Peyer's patch (tissue), 4 donors: ENCODE measurements around the gene BCL11A. TPM values are rescaled to one million over a fixed set of nuclear protein-coding genes. Genes with fewer than 3 reads are reported as not detected.

Experiments used
- DNase-seq, 3 donors: peaks; one replicate each; pipeline ENCODE4 v3.0.0-alpha.2; 2017 to 2019
- H3K27ac ChIP-seq, 4 donors: fragments of 200-600 bp; sonication (generic); one replicate each; pipeline ENCODE4 v1.5.1; 2016 to 2019
- H3K27me3 ChIP-seq, 2 donors: fragments of 200-600 bp; sonication (generic); one replicate each; pipeline ENCODE4 v1.5.1; 2019
- H3K36me3 ChIP-seq, 3 donors: fragments of 200-600 bp; sonication (generic); one replicate each; pipeline ENCODE4 v1.5.1; 2016 to 2019
- H3K4me1 ChIP-seq, 4 donors: fragments of 200-600 bp; sonication (generic); one replicate each; pipeline ENCODE4 v1.5.1; 2016 to 2019
- H3K4me3 ChIP-seq, 4 donors: fragments of 200-600 bp; sonication (generic); 1 replicate in 3 of 4; 2 replicates in 1 of 4; pipeline ENCODE4 v1.5.1; 2016 to 2019; ENCODE audit warnings: mild to moderate bottlenecking in 1 of 4
- H3K9me3 ChIP-seq, 4 donors: fragments of 200-600 bp; sonication (generic); one replicate each; pipeline ENCODE4 v1.5.1; 2016 to 2019; ENCODE audit warnings: mild to moderate bottlenecking in 1 of 4
- CTCF ChIP-seq, 6 experiments: fragments of 450-650 bp in 4 of 6; fragments of 200-600 bp in 2 of 6; sonication (generic) in 1 of 6; IDR thresholded peaks; one replicate each; pipeline ENCODE4 v1.5.1; 2017 to 2019; ENCODE audit warnings: antibody characterized with exemption in 6 of 6, mild to moderate bottlenecking in 3 of 6, moderate library complexity in 1 of 6
- POLR2A ChIP-seq, 2 donors: fragments of 450-650 bp; IDR thresholded peaks; one replicate each; pipeline ENCODE4 v1.5.1; 2017; ENCODE audit warnings: antibody characterized with exemption in 2 of 2, mild to moderate bottlenecking in 2 of 2, moderate library complexity in 2 of 2
- total RNA-seq, 4 donors: library from RNA; depleted of rRNA; stranded (reverse); fragments of >200 nt; gene quantifications; one replicate each; pipeline ENCODE4 v1.1.0, GENCODE V29; 2016

Gene BCL11A
- total RNA-seq, 4 donors from 2014 or later: 35.4 to 94.9 (median 68.8) TPM

- no peak for DNase-seq
- H3K27me3 ChIP-seq: no peaks in the 10 kb centered on the region
- H3K36me3 ChIP-seq: no peaks in the 10 kb centered on the region
- TF ChIP-seq POLR2A (IDR thresholded peaks at IDR 0.05) (no peak), CTCF (IDR thresholded peaks at IDR 0.05) (no peak)
- no peak overlapping the region for H3K27ac ChIP-seq
- no peaks in the 10 kb centered on the region for H3K9me3 ChIP-seq
- H3K4me3 ChIP-seq: no peak overlapping the region
- peaks cover 0 to 28% (median 19%) of the 10 kb centered on the region in 4 donors for H3K4me1 ChIP-seq
These were observed 34.9 kb downstream of the BCL11A start for GRCh38 chr2:60518567-60518966.

GRCh38 chr2:60517446-60517845 is 36.0 kb downstream of the BCL11A start:
- no peak for DNase-seq
- no peak for TF ChIP-seq CTCF (IDR thresholded peaks at IDR 0.05)
- no peak for TF ChIP-seq POLR2A (IDR thresholded peaks at IDR 0.05)
- H3K9me3 ChIP-seq: no peaks in the 10 kb centered on the region
- no peaks in the 10 kb centered on the region for H3K36me3 ChIP-seq
- H3K4me1 ChIP-seq: peaks cover 0 to 35% (median 19%) of the 10 kb centered on the region in 4 donors
- H3K4me3 ChIP-seq: no peak overlapping the region
- H3K27ac ChIP-seq: no peak overlapping the region
- H3K27me3 ChIP-seq: no peaks in the 10 kb centered on the region

- Histone ChIP-seq H3K27ac (no peak overlapping the region), H3K9me3 (no peaks in the 10 kb centered on the region), H3K27me3 (no peaks in the 10 kb centered on the region), H3K4me1 (peaks cover 0 to 41% (median 19%) of the 10 kb centered on the region in 4 donors), H3K36me3 (no peaks in the 10 kb centered on the region), H3K4me3 (no peak overlapping the region)
- TF ChIP-seq CTCF (IDR thresholded peaks at IDR 0.05) (no peak), POLR2A (IDR thresholded peaks at IDR 0.05) (no peak)
- no peak for DNase-seq
These were observed 36.6 kb downstream of the BCL11A start for GRCh38 chr2:60516826-60517225.

GRCh38 chr2:60516383-60516811 is 37.1 kb downstream of the BCL11A start:
- Histone ChIP-seq H3K4me1 (peaks cover 0 to 42% (median 19%) of the 10 kb centered on the region in 4 donors), H3K27ac (peak overlapping the region in 1 of 4 donors; percentile 55), H3K9me3 (no peaks in the 10 kb centered on the region), H3K36me3 (no peaks in the 10 kb centered on the region), H3K4me3 (no peak overlapping the region), H3K27me3 (no peaks in the 10 kb centered on the region)
- TF ChIP-seq CTCF (IDR thresholded peaks at IDR 0.05) (no peak), POLR2A (IDR thresholded peaks at IDR 0.05) (no peak)
- DNase-seq: no peak

- no peaks in the 10 kb centered on the region for H3K9me3 ChIP-seq
- no peak overlapping the region for H3K4me3 ChIP-seq
- H3K36me3 ChIP-seq: no peaks in the 10 kb centered on the region
- peak in 1 of 3 donors; percentile 47 for DNase-seq
- peak overlapping the region in 3 of 4 donors; percentile 15 to 55 (median 53) for H3K27ac ChIP-seq
- no peaks in the 10 kb centered on the region for H3K27me3 ChIP-seq
- peak in 1 of 6 experiments; percentile 9 for TF ChIP-seq CTCF (IDR thresholded peaks at IDR 0.05)
- TF ChIP-seq POLR2A (IDR thresholded peaks at IDR 0.05): no peak
- H3K4me1 ChIP-seq: peaks cover 0 to 42% (median 19%) of the 10 kb centered on the region in 4 donors
These were observed 37.7 kb downstream of the BCL11A start for GRCh38 chr2:60515721-60516226.
